Mucosa of descending colon (tissue), 3 donors: ENCODE results near the gene NFKBIZ. TPM values are rescaled to one million over a fixed set of nuclear protein-coding genes. Genes with fewer than 3 reads are reported as not detected.
"Not testable (repeated sequence)": the region's sequence is repeated elsewhere in the genome, so short reads cannot be mapped to it uniquely, and the experiment has no call there.

Source experiments
- ATAC-seq: fragments of 200-7000 bp; cut with Tn5 transposase; one replicate; pipeline ENCODE4 v1.9.1; 2020; ENCODE audit warnings: mild to moderate bottlenecking, moderate library complexity
- DNase-seq, 3 donors: peaks; one replicate each; pipeline ENCODE4 v3.0.0-alpha.2; 2020
- H3K36me3 ChIP-seq: fragments of 200-600 bp; one replicate; pipeline ENCODE4 v1.8.0; 2021; ENCODE audit warnings: low read depth, mild to moderate bottlenecking
- H3K4me1 ChIP-seq: fragments of 200-600 bp; one replicate; pipeline ENCODE4 v1.8.0; 2021; ENCODE audit warnings: low read depth, mild to moderate bottlenecking
- H3K4me3 ChIP-seq: fragments of 200-600 bp; one replicate; pipeline ENCODE4 v1.8.0; 2021; ENCODE audit warnings: mild to moderate bottlenecking
- H3K9me3 ChIP-seq: fragments of 200-600 bp; one replicate; pipeline ENCODE4 v1.8.0; 2021; ENCODE audit warnings: mild to moderate bottlenecking
- CTCF ChIP-seq: fragments of 200-600 bp; IDR thresholded peaks from one replicate; pipeline ENCODE4 v1.8.0; 2022; ENCODE audit warnings: antibody characterized with exemption, mild to moderate bottlenecking
- intact Hi-C, 2 donors: fragments of 100-400 bp; cut with DNase I in 1 of 2; cut with micrococcal nuclease in 1 of 2; formaldehyde crosslinking; loops; one replicate each; pipeline versions ENCODE4 v1.11.0 to v1.11.1; 2022; cut with DNase I, micrococcal nuclease
- total RNA-seq, 3 donors: library from RNA; stranded (reverse); fragmentation: NEBNext Ultra II Directional in 2 of 3; extraction: Animal tissue kit (Norgen Biotek cat#: 25700) in 2 of 3; gene quantifications; one replicate each; pipeline versions ENCODE4 v1.2.1 to v1.2.4, GENCODE V29; 2021 to 2023
- donor health status: DM: no; HTN: no; CAD: no; lungs with moderate emphysema.
- donor health status: DM: no; HTN: no; CAD: no.
- donor health status: DM: no; HTN: yes; CAD: no.

Gene NFKBIZ
- total RNA-seq, 3 donors from 2014 or later, result 85.0 to 97.5 (median 91.5) TPM

GRCh38 chr3:101903451-101903871 lies 54.1 kb downstream of the NFKBIZ start:
- no peak for DNase-seq
- H3K4me3 ChIP-seq, result no peak overlapping the region
- no peak for ATAC-seq
- no peaks in the 10 kb centered on the region for H3K36me3 ChIP-seq
- no peaks in the 10 kb centered on the region for H3K4me1 ChIP-seq
- intact Hi-C loops, result no loop called here
- H3K9me3 ChIP-seq, result peaks cover 4% of the 10 kb centered on the region
- TF ChIP-seq CTCF, result no peak

- H3K4me3 ChIP-seq, H3K36me3 ChIP-seq, H3K4me1 ChIP-seq, DNase-seq, intact Hi-C loops, ATAC-seq, H3K9me3 ChIP-seq: not testable (repeated sequence)
Measured at GRCh38 chr3:101905573-101905972, 56.3 kb downstream of the NFKBIZ start.

Other genes starting within 250 kb of the NFKBIZ start
- gene ZBTB11, start 172.4 kb upstream of the NFKBIZ start, total RNA-seq, result 10 to 100 TPM; 13.0 to 19.4 (median 13.1) TPM
- 100 to 1,000 TPM; 710 to 847 (median 734) TPM for gene RPL24, start 162.8 kb upstream of the NFKBIZ start, total RNA-seq
- gene CEP97, start 124.9 kb upstream of the NFKBIZ start, total RNA-seq, result 10 to 100 TPM in 1 of 3 donors, 1 to 10 TPM in 2; 4.2 to 10.2 (median 4.3) TPM
- gene NXPE3, start 70.3 kb upstream of the NFKBIZ start, total RNA-seq, result 10 to 100 TPM in 1 of 3 donors, 1 to 10 TPM in 2; 1.7 to 15.1 (median 3.8) TPM